Inflammatory macrophage (primary cell): ENCODE measurements around the gene KIF15.
"Not testable (repeated sequence)": the region's sequence is repeated elsewhere in the genome, so short reads cannot be mapped to it uniquely, and the experiment has no call there.

Experiments used
- DNase-seq, 2 donors: peaks; one replicate each; pipeline ENCODE4 v3.0.0-alpha.2; 2020 to 2022
- total RNA-seq, 18 experiments: gene quantifications; one replicate each; lab custom pipeline; 2026; ENCODE audit warnings: mixed read lengths in 6 of 18, inconsistent platforms in 2 of 18; lab: John Stamatoyannopoulos, UW

The KIF15 gene, protein sequence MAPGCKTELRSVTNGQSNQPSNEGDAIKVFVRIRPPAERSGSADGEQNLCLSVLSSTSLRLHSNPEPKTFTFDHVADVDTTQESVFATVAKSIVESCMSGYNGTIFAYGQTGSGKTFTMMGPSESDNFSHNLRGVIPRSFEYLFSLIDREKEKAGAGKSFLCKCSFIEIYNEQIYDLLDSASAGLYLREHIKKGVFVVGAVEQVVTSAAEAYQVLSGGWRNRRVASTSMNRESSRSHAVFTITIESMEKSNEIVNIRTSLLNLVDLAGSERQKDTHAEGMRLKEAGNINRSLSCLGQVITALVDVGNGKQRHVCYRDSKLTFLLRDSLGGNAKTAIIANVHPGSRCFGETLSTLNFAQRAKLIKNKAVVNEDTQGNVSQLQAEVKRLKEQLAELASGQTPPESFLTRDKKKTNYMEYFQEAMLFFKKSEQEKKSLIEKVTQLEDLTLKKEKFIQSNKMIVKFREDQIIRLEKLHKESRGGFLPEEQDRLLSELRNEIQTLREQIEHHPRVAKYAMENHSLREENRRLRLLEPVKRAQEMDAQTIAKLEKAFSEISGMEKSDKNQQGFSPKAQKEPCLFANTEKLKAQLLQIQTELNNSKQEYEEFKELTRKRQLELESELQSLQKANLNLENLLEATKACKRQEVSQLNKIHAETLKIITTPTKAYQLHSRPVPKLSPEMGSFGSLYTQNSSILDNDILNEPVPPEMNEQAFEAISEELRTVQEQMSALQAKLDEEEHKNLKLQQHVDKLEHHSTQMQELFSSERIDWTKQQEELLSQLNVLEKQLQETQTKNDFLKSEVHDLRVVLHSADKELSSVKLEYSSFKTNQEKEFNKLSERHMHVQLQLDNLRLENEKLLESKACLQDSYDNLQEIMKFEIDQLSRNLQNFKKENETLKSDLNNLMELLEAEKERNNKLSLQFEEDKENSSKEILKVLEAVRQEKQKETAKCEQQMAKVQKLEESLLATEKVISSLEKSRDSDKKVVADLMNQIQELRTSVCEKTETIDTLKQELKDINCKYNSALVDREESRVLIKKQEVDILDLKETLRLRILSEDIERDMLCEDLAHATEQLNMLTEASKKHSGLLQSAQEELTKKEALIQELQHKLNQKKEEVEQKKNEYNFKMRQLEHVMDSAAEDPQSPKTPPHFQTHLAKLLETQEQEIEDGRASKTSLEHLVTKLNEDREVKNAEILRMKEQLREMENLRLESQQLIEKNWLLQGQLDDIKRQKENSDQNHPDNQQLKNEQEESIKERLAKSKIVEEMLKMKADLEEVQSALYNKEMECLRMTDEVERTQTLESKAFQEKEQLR (N-terminal part only)
- total RNA-seq, result 3.3 to 30.1 (median 14.7) reads per million in 18 experiments

DNA sequence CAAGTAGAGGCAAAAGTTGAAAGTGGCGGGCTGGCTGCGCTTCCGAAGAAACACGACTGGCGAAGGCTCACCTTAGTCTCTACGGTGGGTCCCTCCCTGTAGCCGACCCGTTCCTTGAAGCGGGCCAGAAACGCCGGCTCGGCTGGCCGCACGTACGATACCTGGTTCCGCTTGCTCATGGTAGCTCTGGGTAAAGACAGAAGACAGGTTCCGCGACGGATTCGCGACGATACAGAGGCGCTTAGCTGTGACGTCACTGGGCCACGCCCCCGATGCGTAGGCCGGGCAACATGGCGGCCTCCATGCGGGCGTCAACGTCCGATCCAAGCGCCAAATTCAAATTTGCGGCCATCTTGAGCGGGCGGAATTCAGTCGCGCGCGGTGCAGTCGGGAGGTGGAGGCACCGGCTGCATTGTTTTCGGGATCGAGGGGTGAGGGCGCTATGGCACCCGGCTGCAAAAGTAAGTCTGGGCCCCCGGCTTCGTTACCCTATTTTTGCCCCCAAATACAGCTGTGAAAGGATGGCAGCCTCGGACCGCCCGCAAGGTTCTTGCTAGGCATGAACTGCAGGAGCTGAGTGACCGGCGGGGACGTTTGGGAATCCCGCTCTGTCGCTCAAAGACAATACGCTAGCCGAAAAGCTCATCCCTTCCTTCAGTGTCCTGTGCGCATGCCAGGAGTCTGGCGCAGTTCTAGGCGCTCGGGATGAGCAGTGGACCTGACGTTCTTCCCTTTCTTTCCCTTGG, at the start of gene KIF15, which contains the start of gene KIAA1143:
KIF15 (plus strand) TSS at position 371 of the 746 bp plus-strand sequence; CDS start at position 443, 72 bp downstream.
KIAA1143 (minus strand) TSS at position 196 of the 746 bp plus-strand sequence; CDS start at position 179, 17 bp downstream.
- DNase-seq, result peak; percentile 99

DNA sequence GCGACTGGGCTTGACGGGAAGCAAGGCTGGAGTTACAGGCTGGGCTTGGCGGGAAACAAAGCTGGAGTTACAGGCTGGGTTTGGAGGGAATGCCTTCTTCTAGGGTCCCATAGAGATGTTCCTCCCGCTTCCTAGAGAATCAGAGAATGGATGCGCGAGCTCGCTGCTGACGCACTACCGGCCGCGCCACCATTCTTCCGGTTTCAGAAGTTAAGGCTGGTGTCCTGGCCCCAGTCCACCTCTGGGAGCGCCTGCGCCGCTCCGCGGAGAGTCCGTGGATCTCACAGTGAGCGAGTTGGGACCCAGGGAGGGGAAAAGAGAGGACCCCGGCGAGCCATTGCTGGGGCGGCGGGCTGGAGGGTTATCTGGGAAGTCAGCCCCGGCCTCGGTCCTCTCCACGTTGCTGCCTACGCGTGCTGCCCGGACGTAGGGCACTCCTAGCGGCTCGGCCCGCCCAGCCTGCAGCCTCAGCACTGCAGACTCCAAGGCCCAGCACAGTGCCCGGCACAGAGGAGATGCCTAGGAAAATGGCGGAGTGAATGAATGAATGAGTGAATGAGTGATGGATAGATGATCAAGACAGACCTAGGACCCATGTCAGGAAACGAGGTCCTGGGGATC, 49.0 kb upstream of the KIF15 start, which contains the start of gene ZNF502:
ZNF502 (plus strand) TSS at position 206 of the 621 bp plus-strand sequence. CDS start 7,602 bp downstream, outside the sequence.
- DNase-seq, result peak; percentile 70 to 85

DNA sequence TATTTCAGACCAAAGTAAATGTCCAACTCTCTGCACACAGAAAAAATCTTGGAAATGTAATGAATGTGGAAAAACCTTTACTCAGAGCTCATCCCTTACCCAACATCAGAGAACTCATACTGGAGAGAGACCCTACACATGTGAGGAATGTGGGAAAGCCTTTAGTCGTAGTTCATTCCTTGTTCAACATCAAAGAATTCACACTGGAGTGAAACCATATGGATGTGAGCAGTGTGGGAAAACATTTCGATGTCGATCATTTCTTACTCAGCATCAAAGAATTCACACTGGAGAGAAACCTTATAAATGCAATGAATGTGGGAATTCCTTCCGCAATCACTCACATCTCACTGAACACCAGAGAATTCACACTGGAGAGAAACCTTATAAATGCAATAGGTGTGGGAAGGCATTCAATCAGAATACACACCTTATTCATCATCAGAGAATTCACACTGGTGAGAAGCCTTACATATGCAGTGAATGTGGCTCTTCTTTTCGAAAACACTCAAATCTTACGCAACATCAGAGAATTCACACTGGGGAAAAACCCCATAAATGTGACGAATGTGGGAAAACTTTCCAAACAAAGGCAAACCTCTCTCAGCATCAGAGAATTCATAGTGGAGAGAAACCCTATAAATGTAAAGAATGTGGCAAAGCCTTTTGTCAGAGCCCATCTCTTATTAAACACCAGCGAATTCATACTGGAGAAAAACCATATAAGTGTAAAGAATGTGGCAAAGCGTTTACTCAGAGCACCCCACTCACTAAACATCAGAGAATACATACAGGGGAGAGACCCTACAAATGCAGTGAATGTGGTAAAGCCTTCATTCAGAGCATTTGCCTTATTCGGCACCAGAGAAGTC, 40.1 kb upstream of the KIF15 start:
- no peak for DNase-seq

DNA sequence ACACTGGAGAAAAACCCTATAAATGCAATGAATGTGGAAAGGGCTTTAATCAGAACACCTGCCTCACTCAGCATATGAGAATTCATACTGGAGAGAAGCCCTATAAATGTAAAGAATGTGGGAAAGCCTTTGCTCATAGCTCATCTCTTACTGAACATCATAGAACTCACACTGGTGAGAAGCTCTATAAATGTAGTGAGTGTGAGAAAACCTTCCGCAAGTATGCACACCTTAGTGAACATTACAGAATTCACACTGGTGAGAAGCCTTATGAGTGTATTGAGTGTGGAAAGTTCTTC, 39.5 kb upstream of the KIF15 start:
- no peak for DNase-seq

DNA sequence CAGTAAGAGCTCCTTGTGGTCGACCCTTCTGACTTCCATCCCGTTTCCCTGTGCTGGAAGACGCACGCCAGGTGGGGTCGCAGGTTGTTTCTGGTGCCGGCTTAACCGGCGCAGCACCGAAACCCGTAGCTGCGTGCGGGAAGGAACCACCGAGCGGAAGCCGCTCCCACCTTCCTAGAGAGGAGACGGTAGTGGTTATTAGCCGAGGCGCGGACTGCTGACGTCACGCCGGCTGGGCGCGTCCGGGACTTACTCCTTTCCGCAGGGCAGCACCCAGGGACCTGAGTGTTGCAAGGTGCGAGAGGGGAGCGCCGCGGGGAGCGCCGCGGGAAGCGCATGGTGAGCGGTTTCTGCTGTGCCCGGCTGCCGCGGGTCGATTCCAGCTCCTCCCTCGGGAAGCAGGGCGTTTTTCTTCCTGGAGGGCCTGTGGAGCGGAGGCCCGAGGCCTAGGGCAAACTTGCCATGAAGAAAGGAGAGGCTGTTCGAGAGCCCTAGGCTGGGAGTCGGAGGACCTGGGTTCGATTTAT, 32.1 kb upstream of the KIF15 start, which contains the start of gene ZNF501:
ZNF501 (plus strand) TSS at position 252 of the 527 bp plus-strand sequence. CDS start 4,787 bp downstream, outside the sequence.
- peak; percentile 85 to 93 for DNase-seq

DNA sequence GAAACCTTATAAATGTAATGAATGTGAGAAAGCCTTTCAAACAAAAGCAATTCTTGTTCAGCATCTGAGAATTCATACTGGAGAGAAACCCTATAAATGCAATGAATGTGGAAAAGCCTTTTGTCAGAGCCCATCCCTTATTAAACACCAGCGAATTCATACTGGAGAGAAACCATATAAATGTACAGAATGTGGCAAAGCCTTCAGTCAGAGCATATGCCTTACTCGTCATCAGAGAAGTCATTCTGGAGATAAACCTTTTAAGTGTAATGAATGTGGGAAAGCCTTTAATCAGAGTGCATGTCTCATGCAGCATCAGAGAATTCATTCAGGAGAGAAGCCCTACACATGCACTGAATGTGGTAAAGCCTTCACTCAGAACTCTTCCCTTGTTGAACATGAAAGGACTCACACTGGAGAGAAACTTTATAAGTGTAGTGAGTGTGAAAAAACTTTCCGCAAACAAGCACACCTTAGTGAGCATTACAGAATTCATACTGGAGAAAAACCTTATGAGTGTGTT, 26.9 kb upstream of the KIF15 start:
- DNase-seq, result no peak

DNA sequence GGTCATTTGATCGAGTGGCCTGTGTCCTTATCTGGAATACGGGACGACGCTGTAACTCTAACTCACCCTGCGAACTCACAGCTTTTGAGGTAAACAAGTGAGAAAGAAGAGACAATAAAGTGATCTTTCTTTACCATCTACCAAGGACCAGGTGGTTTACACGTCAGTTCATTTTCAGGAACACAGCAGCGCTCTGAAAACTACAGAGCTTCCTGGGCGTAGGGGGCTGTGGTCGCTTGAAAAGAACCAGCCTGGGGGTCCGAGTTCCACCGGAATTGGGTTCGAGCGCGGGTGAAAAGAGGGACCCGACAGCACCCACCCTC, 532 bp upstream of the KIF15 start:
- peak in 1 of 2 donors; percentile 0 for DNase-seq

DNA sequence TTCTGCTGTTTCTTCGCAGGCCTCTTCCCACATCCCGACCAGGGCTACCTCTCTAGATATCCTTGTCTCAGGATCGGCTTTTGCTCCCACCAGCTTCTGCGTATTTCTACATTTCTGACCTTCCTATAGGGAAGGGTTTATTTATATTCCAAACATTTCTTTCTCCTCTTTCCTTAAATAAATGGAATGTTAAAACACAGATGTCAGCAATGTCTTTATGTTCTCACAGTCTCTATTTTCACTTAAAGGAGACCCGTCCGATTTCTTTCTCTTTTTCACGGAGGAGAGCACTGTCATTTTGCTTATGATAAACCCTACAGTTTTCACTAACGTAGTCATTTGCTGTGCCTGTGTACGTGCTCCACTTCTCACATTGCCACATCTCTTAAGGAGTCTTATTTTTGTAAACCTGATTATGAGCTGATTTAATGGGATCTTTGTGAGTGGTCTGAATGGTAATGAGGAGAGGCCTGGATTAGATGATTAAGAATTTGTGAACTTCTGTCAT, 630 bp downstream of the KIF15 start:
- peak in 1 of 2 donors; percentile 5 for DNase-seq

DNA sequence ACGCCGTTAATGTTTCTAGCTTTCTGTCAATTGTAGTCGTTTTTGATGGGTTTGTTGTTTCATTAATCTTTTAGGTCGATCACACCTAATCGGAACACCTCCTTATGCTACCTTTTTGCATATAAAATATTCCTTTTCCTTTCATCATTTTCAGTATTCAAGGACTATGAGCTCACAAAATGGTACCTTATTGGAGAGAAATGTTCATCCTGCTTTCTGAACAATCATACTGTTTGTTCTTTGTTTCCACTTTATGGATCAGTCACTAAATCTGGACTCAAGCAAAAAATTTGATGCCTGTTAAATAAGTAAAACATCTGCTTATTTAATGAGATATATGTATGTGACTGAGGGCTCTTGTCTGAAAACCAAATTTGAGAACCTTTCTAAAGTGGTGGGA, 1.1 kb downstream of the KIF15 start:
- DNase-seq, result no peak

DNA sequence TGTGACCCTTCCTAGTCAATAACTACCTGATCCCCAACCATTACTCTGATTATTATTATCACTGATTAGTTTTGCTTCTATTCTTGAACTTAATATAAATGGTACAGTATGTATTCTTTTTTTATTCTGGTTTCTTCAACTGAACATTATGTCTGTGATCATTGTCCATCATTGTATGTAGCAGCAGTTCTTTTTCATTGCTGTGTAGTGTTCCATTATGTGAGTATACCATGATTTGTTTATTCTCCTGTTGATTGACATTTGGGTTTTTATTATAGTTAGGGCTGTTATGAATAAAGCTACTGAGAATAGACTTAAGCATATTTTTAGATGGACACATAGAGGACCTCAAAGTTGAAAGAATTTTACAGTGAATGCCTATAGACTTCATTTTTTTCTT, 2.7 kb downstream of the KIF15 start:
- no peak for DNase-seq

DNA sequence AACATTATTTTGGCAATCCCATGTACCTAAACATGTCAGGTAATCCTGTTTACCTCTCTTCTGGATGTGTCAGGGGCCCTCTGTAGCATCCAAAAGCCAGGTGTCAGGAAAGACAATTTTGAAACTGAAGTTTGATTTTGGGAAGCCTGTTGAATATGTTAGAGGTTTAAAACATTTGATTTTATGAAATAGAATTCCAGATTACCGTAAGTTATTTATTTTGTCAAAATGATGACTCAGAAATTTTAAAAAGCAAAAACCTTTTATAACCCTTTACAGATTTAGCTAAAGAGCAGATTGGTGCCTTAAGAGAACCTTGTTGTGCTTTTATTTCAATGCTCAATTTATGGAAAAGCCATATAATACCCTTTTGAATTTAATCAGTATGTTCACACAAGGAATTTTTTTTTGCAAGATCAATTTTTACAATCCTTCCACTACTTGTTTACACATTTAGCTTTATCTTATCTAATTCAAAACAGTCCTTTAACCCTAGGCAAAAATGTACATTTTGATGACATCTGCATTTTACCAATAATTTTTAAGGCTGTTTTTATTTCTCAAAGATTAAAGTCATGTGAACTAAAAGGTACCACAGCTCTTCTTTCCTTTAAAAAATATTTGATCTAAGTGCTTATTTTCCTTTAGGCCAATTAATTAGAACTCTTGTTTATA, 10.0 kb downstream of the KIF15 start:
- no peak for DNase-seq

DNA sequence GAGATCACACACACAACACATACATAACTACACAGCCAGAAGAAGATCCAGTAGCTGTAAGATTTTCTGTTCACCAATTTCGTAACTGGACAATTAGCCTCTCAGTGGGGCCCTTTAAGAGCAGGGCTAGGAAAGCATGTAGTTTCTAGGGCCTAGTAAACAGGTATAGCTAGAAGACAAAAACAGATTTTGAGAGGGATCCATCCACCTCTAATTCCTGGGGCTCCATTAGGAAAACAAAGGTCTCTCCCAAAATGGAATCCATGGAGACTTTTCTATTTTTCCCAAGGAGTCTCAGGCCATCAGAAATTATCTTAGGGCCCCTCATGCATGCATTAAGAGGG, 10.5 kb downstream of the KIF15 start:
- no peak for DNase-seq

DNA sequence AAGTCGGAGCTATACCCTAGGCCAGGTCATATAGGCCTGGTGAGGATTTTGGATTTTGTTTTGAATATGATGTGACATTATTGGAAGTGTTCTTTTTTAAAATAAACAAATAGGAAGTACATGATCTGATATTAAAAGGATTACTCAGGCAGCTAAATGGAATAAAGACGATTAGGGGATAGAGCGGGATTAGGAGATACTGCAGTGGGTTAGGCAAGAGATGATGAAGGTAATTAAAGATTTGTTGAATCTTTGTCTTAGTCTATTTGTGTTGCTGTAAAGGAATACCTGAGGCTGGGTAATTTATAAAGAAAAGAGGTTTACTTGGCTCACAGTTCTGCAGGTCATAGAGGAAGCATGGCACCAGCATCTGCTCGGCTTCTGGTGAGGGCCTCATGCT, 21.3 kb downstream of the KIF15 start:
- DNase-seq, result no peak

DNA sequence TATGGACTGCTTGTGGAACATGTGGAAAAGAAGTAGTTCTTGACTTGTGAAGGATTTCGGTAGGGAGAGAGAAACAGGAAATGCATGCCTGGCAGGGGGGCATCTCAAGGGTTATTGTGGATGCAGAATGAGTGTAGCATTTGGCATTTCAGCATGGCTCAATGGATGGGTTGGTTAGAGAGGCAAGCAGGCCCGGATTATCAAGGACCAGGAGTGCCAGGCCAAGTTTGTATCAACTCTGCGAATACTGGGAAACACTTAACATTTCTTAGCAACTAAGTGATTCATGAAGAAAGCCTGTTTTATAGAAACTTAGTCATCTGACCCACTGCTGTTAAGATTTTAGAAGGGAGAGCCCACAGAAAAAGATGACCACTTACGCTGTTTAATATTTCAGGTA, 33.6 kb downstream of the KIF15 start:
- no peak for DNase-seq

DNA sequence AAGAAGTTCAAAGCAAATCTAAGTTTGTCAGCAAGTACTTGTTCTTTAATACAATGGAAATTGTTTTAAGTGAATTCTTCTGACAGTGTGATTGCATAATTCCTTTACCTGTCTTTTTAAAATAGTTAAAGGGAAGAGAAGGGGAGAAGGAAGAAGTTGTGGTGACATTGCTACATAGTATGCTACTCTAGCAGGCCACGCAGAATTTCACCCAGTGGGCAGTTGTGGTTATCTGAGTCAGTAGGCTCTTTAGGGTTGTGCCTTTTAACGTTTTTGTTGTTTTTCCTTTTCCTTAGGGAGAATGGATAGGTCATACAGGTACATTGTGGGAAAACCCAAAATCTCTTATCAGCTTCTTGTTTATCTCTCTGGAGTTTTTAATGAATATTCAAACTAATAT, 40.4 kb downstream of the KIF15 start:
- peak; percentile 41 to 70 for DNase-seq

DNA sequence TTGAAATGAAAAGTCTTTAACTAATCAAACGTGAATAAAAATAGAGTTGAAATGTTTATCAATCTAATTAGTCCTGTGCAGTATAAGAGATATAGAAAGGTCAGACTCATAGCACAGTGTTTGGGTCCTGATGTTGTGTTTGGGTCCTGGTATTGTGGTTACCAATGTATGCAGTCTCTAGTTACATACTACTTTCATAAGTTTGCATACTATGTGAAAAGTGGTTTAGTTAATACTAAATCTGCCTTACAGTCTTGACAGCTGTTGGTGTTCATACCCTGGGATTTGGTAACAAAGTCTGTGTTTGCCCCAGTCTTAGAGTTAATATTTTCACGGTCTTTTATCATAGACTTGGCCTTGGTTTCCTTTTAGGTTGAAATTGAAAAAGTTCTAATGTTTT, 41.7 kb downstream of the KIF15 start:
- no peak for DNase-seq

DNA sequence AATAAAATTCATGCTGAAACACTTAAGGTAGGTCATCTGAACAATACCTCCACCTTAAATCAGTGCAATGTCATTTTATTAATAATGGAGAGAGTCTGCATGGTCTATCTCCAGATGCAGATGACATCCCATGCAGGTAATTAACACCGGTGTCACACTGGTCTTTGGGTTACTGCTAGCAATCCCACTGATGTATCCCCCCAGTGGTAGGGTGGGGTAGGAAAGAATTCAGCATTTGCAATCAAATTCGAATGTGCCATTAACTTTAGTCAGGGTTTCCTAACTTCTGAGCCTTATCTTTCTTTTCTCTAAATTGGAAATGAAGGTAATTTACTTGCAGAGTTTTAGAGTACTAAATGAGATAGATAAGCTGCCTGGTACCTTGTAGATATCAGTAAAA, 44.4 kb downstream of the KIF15 start:
- DNase-seq, result no peak

DNA sequence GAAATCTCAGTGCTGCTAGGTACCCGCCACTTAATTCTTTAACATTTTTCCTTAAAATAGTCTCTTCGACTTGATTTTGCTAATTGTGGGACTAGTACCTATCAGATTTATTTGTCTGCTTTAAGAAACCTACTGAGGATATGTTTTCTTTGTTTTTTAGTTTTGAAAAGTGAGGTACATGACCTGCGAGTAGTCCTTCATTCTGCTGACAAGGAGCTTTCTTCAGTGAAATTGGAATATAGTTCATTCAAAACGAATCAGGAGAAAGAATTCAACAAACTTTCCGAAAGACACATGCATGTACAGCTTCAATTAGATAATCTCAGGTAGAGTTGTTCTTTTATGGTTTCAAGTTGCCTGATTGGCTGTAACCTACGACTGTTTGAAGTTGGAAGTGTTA, 53.2 kb downstream of the KIF15 start:
- no peak for DNase-seq

DNA sequence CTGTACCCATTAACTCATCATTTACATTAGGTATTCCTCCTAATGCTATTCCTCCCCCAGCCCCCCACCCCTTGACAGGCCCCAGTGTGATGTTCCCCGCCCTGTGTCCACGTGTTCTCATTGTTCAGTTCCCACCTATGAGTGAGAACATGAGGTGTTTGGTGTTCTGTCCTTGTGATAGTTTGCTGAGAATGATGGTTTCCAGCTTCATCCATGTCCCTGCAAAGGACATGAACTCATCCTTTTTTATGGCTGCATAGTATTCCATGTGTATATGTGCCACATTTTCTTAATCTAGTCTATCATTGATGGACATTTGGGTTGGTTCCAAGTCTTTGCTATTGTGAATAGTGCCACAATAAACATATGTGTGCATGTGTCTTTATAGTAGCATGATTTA, 54.7 kb downstream of the KIF15 start:
- not testable (repeated sequence) for DNase-seq
